GM12878 (cell line): ENCODE data around the gene B3GAT1. TPM values are rescaled to one million over a fixed set of nuclear protein-coding genes. Genes with fewer than 3 reads are reported as not detected.

ENCODE experiments used
- ATAC-seq: fragments of 200-7000 bp; cut with Tn5 transposase; 3 replicates; pipeline ENCODE4 v1.9.1; 2020; ENCODE audit warnings: mild to moderate bottlenecking, moderate library complexity
- BruUV-seq: library from RNA; stranded (reverse); fragments of 400-500 nt; replicated peaks from 2 replicates; lab custom pipeline; 2021; lab: Mats Ljungman, UMichigan
- CTCF ChIA-PET: fragments of 300-600 bp; sonication (Branson Sonifier 250); formaldehyde crosslinking; extraction: SDS; loops from one replicate; lab custom pipeline; 2021; ENCODE audit warnings: inconsistent platforms; lab: Yijun Ruan, JAX
- POLR2A ChIA-PET: fragments of 350-600 bp; formaldehyde crosslinking; extraction: SDS; loops from one replicate; lab custom pipeline; 2021; ENCODE audit warnings: inconsistent platforms; lab: Charles Lee
- RAD21 ChIA-PET: fragments of 300-600 bp; sonication (Branson Sonifier 250); formaldehyde crosslinking; loops from one replicate; lab custom pipeline; 2023; ENCODE audit warnings: antibody characterized with exemption; ENCODE audit not compliant: unreplicated experiment; lab: Charles Lee
- SMC1A ChIA-PET: fragments of 300-600 bp; sonication (Branson Sonifier 250); formaldehyde crosslinking; loops from one replicate; lab custom pipeline; 2023; ENCODE audit not compliant: unreplicated experiment, uncharacterized antibody; lab: Charles Lee
- DNase-seq: peaks from one replicate; pipeline ENCODE4 v3.0.0-alpha.2; 2011; ENCODE audit warnings: low read depth, low spot score
- FAIRE-seq: peaks from 3 replicates; lab custom pipeline; 2011; peaks lifted over from hg19 to GRCh38; lab: Jason Lieb, UNC
- H2AFZ ChIP-seq: 2 replicates; pipeline ENCODE4 v1.6.0; 2011; ENCODE audit warnings: low read depth, low read length, control low read depth; ENCODE audit not compliant: control insufficient read depth
- H3K27ac ChIP-seq: 2 replicates; pipeline ENCODE4 v1.5.1; 2011; ENCODE audit warnings: control low read depth; ENCODE audit not compliant: control insufficient read depth, insufficient read depth
- H3K27me3 ChIP-seq, 2 experiments: replicated peaks in 1 of 2; 2 replicates each; pipeline versions ENCODE4 v1.6.0 to v1.6.1; 2011; ENCODE audit warnings: low read length in 1 of 2; ENCODE audit not compliant: control insufficient read depth in 2 of 2, insufficient read depth in 2 of 2
- H3K36me3 ChIP-seq, 2 experiments: 2 replicates each; pipeline ENCODE4 v1.5.1; 2011; ENCODE audit warnings: low read length in 1 of 2; ENCODE audit not compliant: control insufficient read depth in 2 of 2, insufficient read depth in 2 of 2
- H3K4me1 ChIP-seq: 2 replicates; pipeline ENCODE4 v1.6.1; 2011; ENCODE audit warnings: mild to moderate bottlenecking, low read length, moderate library complexity, mixed read lengths; ENCODE audit not compliant: control insufficient read depth, insufficient read depth
- H3K4me2 ChIP-seq: 2 replicates; pipeline ENCODE4 v1.6.0; 2011; ENCODE audit warnings: control low read depth; ENCODE audit not compliant: control insufficient read depth, insufficient read depth
- H3K4me3 ChIP-seq: fragments of 200-600 bp; sonication (generic); 2 replicates; pipeline ENCODE4 v1.5.1; 2016
- H3K79me2 ChIP-seq: 2 replicates; pipeline ENCODE4 v1.6.0; 2011; ENCODE audit warnings: low read length; ENCODE audit not compliant: control insufficient read depth, insufficient read depth
- H3K9ac ChIP-seq: 2 replicates; pipeline ENCODE4 v1.8.0; 2011; ENCODE audit warnings: low read length, control low read depth, mixed read lengths; ENCODE audit not compliant: control insufficient read depth, insufficient read depth
- H3K9me3 ChIP-seq: replicated peaks from 3 replicates; pipeline ENCODE4 v1.5.1; 2011; ENCODE audit warnings: mild to moderate bottlenecking, low read length; ENCODE audit not compliant: control insufficient read depth, insufficient read depth
- H4K20me1 ChIP-seq: 2 replicates; pipeline ENCODE4 v1.6.0; 2011; ENCODE audit not compliant: control insufficient read depth, insufficient read depth
- BACH1 ChIP-seq: fragments of 450-650 bp; IDR thresholded peaks from 2 replicates; pipeline ENCODE4 v1.6.1; 2017; ENCODE audit warnings: mild to moderate bottlenecking, borderline replicate concordance
- BCL11A ChIP-seq: IDR thresholded peaks from 2 replicates; pipeline ENCODE4 v1.6.1; 2011; ENCODE audit warnings: low read depth, low read length
- CHD4 ChIP-seq: fragments of 200-600 bp; sonication (generic); IDR thresholded peaks from 2 replicates; pipeline ENCODE4 v1.6.1; 2016; ENCODE audit warnings: mild to moderate bottlenecking
- IKZF1 ChIP-seq: fragments of 450-650 bp; conservative IDR thresholded peaks from 2 replicates; pipeline ENCODE4 v1.6.1; 2017; ENCODE audit warnings: antibody characterized with exemption, mild to moderate bottlenecking
- KDM1A ChIP-seq: fragments of 200-600 bp; sonication (generic); IDR thresholded peaks from 2 replicates; pipeline ENCODE4 v1.6.1; 2016; ENCODE audit warnings: borderline replicate concordance
- POLR2A ChIP-seq: IDR thresholded peaks from 2 replicates; pipeline ENCODE4 v1.6.1; 2011; ENCODE audit warnings: low read depth, mild to moderate bottlenecking, low read length
- POLR2AphosphoS5 ChIP-seq: IDR thresholded peaks from 2 replicates; pipeline ENCODE4 v1.6.1; 2011; ENCODE audit warnings: mild to moderate bottlenecking, low read length, inconsistent platforms
- RB1 ChIP-seq: fragments of 450-650 bp; formaldehyde crosslinking; IDR thresholded peaks from 2 replicates; pipeline ENCODE4 v1.6.1; 2017; ENCODE audit warnings: mild to moderate bottlenecking, borderline replicate concordance
- SMAD5 ChIP-seq: IDR thresholded peaks from 2 replicates; pipeline ENCODE4 v1.6.1; 2016; ENCODE audit warnings: antibody characterized with exemption, low read depth
- TCF12 ChIP-seq: IDR thresholded peaks from 2 replicates; pipeline ENCODE4 v1.6.1; 2011; ENCODE audit warnings: low read depth, mild to moderate bottlenecking, low read length
- WRNIP1 ChIP-seq: IDR thresholded peaks from 2 replicates; pipeline ENCODE4 v1.6.1; 2011; ENCODE audit warnings: low read depth, low read length, improper control_type of control experiment, borderline replicate concordance
- ZNF217 ChIP-seq: fragments of 450-650 bp; IDR thresholded peaks from 2 replicates; pipeline ENCODE4 v1.6.1; 2017; ENCODE audit warnings: antibody characterized with exemption, mild to moderate bottlenecking
- ZNF384 ChIP-seq: IDR thresholded peaks from 2 replicates; pipeline ENCODE4 v1.6.1; 2012; ENCODE audit warnings: low read depth, mild to moderate bottlenecking, low read length, improper control_type of control experiment, borderline replicate concordance
- WGBS: methylation state at CpG from one replicate; pipeline ENCODE4 v1.1.6; 2016; ENCODE audit warnings: low lambda C conversion rate; ENCODE audit not compliant: insufficient replicate concordance, insufficient coverage; ENCODE audit errors: missing lambda C conversion rate; 5-methylcytosine and 5-hydroxymethylcytosine counted together
- in situ Hi-C: fragments of 300-500 bp; cut with MboI; formaldehyde crosslinking; loops from 9 replicates; pipeline ENCODE4 v1.14.3; 2018; ENCODE audit warnings: mixed read lengths
- intact Hi-C: fragments of 100-400 bp; cut with micrococcal nuclease; formaldehyde crosslinking; loops from one replicate; pipeline ENCODE4 v1.14.2; 2022; ENCODE audit not compliant: unreplicated experiment
- polyA plus RNA-seq, 11 experiments: library from polyadenylated mRNA; depleted of rRNA in 4 of 11; unstranded in 6 of 11; stranded (reverse) in 5 of 11; fragments of >200 nt; fragmentation: Nextera tagmentation in 4 of 11; fragmentation: Illumina TruSeq in 1 of 11; extraction: Ambion mirVana in 4 of 11; extraction: Trizol in 1 of 11; gene quantifications; 1 replicate in 1 of 11; 2 replicates in 10 of 11; pipeline versions ENCODE4 v1.2.1 to v1.2.3, GENCODE V29; 2011 to 2016; ENCODE audit warnings: inconsistent platforms in 2 of 11, missing spikeins in 2 of 11, low read depth in 1 of 11
- total RNA-seq, 4 experiments: library from RNA; depleted of rRNA in 3 of 4; stranded (reverse); fragments of >200 nt in 3 of 4; fragmentation: Illumina TruSeq in 1 of 4; extraction: Trizol in 1 of 4; gene quantifications; 2 replicates each; pipeline versions ENCODE4 v1.2.1 to v1.2.3, GENCODE V29; 2013 to 2021
- TF ChIP-seq, protein P1 (sequence below): fragments of 450-650 bp; IDR thresholded peaks from 2 replicates; pipeline ENCODE4 v1.6.1; 2017; ENCODE audit warnings: mild to moderate bottlenecking, moderate library complexity
- TF ChIP-seq, protein P2 (sequence below): IDR thresholded peaks from 2 replicates; pipeline ENCODE4 v1.6.1; 2011; ENCODE audit warnings: low read depth, mild to moderate bottlenecking, low read length, moderate library complexity, borderline replicate concordance; ENCODE audit errors: extremely low read depth
- TF ChIP-seq, protein P3 (sequence below): IDR thresholded peaks from 2 replicates; pipeline ENCODE4 v1.6.1; 2012; ENCODE audit warnings: mild to moderate bottlenecking, low read depth, low read length
- TF ChIP-seq, protein P4 (sequence below), 3 experiments: IDR thresholded peaks in 2 of 3; conservative IDR thresholded peaks in 1 of 3; 2 replicates each; pipeline ENCODE4 v1.5.1; 2011; ENCODE audit warnings: low read depth in 3 of 3, low read length in 3 of 3, mild to moderate bottlenecking in 3 of 3, control low read depth in 2 of 3, moderate library complexity in 2 of 3, inconsistent platforms in 1 of 3, mixed read lengths in 1 of 3; ENCODE audit not compliant: control insufficient read depth in 2 of 3, insufficient read depth in 1 of 3; ENCODE audit errors: extremely low read depth in 1 of 3

Gene B3GAT1
- total and polyA plus RNA-seq, 10 of the 15 experiments (the other 5 are each of a cell fraction or from before 2014, with no cell fraction given): 0.05 TPM; not detected in 9

- no peaks in the 10 kb centered on the region for H4K20me1 ChIP-seq
- ChIA-PET RAD21 (no interaction called here), CTCF (no interaction called here), POLR2A (no interaction called here), SMC1A (no interaction called here)
- no peak overlapping the region for H2AFZ ChIP-seq
- intact Hi-C loops (loop anchor here (10.0 kb wide), 1 partner anchor 147 kb away; no protein-coding TSS in a partner anchor), in situ Hi-C loops (no loop called here)
- H3K4me3 ChIP-seq: no peak overlapping the region
- no peak for DNase-seq
- H3K79me2 ChIP-seq: no peaks in the 10 kb centered on the region
- no TSS peak for BruUV-seq
- H3K9ac ChIP-seq: no peak overlapping the region
- no peaks in the 10 kb centered on the region for H3K9me3 ChIP-seq
- H3K27me3 ChIP-seq: no peaks in the 10 kb centered on the region
- H3K4me2 ChIP-seq: no peak overlapping the region
- no peaks in the 10 kb centered on the region for H3K36me3 ChIP-seq
- WGBS: 66% methylated on average over 2 of the region's 2 CpGs
- no peak for ATAC-seq
- H3K27ac ChIP-seq: no peak overlapping the region
- FAIRE-seq: no peak
- peaks cover 16% of the 10 kb centered on the region for H3K4me1 ChIP-seq
- TF ChIP-seq, protein P1, sequence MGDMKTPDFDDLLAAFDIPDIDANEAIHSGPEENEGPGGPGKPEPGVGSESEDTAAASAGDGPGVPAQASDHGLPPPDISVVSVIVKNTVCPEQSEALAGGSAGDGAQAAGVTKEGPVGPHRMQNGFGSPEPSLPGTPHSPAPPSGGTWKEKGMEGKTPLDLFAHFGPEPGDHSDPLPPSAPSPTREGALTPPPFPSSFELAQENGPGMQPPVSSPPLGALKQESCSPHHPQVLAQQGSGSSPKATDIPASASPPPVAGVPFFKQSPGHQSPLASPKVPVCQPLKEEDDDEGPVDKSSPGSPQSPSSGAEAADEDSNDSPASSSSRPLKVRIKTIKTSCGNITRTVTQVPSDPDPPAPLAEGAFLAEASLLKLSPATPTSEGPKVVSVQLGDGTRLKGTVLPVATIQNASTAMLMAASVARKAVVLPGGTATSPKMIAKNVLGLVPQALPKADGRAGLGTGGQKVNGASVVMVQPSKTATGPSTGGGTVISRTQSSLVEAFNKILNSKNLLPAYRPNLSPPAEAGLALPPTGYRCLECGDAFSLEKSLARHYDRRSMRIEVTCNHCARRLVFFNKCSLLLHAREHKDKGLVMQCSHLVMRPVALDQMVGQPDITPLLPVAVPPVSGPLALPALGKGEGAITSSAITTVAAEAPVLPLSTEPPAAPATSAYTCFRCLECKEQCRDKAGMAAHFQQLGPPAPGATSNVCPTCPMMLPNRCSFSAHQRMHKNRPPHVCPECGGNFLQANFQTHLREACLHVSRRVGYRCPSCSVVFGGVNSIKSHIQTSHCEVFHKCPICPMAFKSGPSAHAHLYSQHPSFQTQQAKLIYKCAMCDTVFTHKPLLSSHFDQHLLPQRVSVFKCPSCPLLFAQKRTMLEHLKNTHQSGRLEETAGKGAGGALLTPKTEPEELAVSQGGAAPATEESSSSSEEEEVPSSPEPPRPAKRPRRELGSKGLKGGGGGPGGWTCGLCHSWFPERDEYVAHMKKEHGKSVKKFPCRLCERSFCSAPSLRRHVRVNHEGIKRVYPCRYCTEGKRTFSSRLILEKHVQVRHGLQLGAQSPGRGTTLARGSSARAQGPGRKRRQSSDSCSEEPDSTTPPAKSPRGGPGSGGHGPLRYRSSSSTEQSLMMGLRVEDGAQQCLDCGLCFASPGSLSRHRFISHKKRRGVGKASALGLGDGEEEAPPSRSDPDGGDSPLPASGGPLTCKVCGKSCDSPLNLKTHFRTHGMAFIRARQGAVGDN: no peak
- TF ChIP-seq SMAD5: no peak
- TF ChIP-seq ZNF217: no peak
- TF ChIP-seq, protein P2, sequence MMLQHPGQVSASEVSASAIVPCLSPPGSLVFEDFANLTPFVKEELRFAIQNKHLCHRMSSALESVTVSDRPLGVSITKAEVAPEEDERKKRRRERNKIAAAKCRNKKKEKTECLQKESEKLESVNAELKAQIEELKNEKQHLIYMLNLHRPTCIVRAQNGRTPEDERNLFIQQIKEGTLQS: no peak
- TF ChIP-seq IKZF1: no peak
- no peak for TF ChIP-seq ZNF384
- no peak for TF ChIP-seq RB1
- no peak for TF ChIP-seq POLR2AphosphoS5
- no peak for TF ChIP-seq KDM1A
- TF ChIP-seq, protein P3, sequence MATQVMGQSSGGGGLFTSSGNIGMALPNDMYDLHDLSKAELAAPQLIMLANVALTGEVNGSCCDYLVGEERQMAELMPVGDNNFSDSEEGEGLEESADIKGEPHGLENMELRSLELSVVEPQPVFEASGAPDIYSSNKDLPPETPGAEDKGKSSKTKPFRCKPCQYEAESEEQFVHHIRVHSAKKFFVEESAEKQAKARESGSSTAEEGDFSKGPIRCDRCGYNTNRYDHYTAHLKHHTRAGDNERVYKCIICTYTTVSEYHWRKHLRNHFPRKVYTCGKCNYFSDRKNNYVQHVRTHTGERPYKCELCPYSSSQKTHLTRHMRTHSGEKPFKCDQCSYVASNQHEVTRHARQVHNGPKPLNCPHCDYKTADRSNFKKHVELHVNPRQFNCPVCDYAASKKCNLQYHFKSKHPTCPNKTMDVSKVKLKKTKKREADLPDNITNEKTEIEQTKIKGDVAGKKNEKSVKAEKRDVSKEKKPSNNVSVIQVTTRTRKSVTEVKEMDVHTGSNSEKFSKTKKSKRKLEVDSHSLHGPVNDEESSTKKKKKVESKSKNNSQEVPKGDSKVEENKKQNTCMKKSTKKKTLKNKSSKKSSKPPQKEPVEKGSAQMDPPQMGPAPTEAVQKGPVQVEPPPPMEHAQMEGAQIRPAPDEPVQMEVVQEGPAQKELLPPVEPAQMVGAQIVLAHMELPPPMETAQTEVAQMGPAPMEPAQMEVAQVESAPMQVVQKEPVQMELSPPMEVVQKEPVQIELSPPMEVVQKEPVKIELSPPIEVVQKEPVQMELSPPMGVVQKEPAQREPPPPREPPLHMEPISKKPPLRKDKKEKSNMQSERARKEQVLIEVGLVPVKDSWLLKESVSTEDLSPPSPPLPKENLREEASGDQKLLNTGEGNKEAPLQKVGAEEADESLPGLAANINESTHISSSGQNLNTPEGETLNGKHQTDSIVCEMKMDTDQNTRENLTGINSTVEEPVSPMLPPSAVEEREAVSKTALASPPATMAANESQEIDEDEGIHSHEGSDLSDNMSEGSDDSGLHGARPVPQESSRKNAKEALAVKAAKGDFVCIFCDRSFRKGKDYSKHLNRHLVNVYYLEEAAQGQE: no peak
- TF ChIP-seq BACH1: no peak
- TF ChIP-seq POLR2A: no peak
- no peak for TF ChIP-seq WRNIP1
- no peak for TF ChIP-seq CHD4
- no peak for TF ChIP-seq TCF12
- TF ChIP-seq, protein P4, sequence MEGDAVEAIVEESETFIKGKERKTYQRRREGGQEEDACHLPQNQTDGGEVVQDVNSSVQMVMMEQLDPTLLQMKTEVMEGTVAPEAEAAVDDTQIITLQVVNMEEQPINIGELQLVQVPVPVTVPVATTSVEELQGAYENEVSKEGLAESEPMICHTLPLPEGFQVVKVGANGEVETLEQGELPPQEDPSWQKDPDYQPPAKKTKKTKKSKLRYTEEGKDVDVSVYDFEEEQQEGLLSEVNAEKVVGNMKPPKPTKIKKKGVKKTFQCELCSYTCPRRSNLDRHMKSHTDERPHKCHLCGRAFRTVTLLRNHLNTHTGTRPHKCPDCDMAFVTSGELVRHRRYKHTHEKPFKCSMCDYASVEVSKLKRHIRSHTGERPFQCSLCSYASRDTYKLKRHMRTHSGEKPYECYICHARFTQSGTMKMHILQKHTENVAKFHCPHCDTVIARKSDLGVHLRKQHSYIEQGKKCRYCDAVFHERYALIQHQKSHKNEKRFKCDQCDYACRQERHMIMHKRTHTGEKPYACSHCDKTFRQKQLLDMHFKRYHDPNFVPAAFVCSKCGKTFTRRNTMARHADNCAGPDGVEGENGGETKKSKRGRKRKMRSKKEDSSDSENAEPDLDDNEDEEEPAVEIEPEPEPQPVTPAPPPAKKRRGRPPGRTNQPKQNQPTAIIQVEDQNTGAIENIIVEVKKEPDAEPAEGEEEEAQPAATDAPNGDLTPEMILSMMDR (IDR thresholded peaks at IDR 0.05 in 2 of 3, conservative IDR thresholded peaks at IDR 0.05 in 1 of 3; ENCODE audit: control insufficient read depth in 2 of 3, extremely low read depth in 1 of 3, insufficient read depth in 1 of 3, low read depth in 3 of 3, low read length in 3 of 3): no peak
- no peak for TF ChIP-seq BCL11A
Measured at GRCh38 chr11:134352111-134352510, 59.9 kb downstream of the B3GAT1 start.
